ENCODE measurements around the gene SP6.

SP6 gene

DNA sequence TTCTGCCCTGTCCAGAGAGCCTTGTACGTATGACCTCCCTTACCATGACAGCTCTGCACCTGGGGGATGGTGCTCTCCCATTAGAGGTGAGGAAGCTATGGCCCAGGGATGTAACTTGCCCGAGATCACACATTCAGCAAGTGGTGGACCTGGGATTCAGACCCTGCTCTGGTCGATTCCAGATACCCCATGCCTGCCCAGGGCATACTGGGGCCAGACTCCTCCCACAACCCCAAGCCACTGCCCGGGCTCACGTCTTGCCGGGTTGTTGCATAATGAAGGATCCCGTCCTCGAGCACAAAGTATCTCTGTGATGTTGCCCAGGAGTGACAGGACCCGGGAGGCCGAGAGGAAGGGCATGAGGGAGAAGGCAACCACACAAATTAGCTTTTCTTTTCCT, 31.5 kb downstream of the SP6 start:
- TF ChIP-seq CTCF (IDR thresholded peaks at IDR 0.05; ENCODE audit: extremely low read depth, insufficient read depth, missing control alignments): no peak
- in situ Hi-C loops (cut with MboI; ENCODE audit: low pct_unique_long_range_greater_than_20kb, low sequenced_read_pairs, unreplicated experiment): no loop called here
- DNase-seq (ENCODE audit: low spot score): no peak

GRCh38 chr17:47818002-47818695, 32.8 kb downstream of the SP6 start:
- in situ Hi-C loops (cut with MboI; ENCODE audit: low pct_unique_long_range_greater_than_20kb, low sequenced_read_pairs, unreplicated experiment): no loop called here
- TF ChIP-seq CTCF (IDR thresholded peaks at IDR 0.05; ENCODE audit: extremely low read depth, insufficient read depth, missing control alignments): no peak
- DNase-seq (ENCODE audit: low spot score): no peak

DNA sequence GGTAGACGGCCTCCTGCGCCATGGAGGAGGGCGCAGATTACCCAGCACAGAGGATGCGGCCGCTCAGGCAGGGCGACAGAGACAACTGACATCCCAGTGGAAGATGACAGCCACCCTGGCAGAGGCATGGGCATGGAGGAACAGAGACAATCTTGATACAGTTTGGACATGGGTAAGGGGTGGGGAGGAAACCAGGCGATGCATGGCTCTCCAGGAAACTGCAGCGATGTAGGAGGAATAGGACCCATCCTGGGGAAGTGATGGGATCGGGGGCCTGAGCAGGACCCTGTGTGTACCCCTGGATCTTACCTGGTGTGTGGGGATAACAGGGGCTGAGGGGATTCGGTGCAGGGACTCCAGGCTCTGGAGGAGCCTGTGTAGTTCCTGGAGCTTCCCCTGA, 34.0 kb downstream of the SP6 start:
- in situ Hi-C loops (cut with MboI; ENCODE audit: low pct_unique_long_range_greater_than_20kb, low sequenced_read_pairs, unreplicated experiment): no loop called here
- TF ChIP-seq CTCF (IDR thresholded peaks at IDR 0.05; ENCODE audit: extremely low read depth, insufficient read depth, missing control alignments): no peak
- no peak for DNase-seq (ENCODE audit: low spot score)

GRCh38 chr17:47816111-47816735, 34.7 kb downstream of the SP6 start:
- in situ Hi-C loops (cut with MboI; ENCODE audit: low pct_unique_long_range_greater_than_20kb, low sequenced_read_pairs, unreplicated experiment): no loop called here
- DNase-seq (ENCODE audit: low spot score): no peak
- no peak for TF ChIP-seq CTCF (IDR thresholded peaks at IDR 0.05; ENCODE audit: extremely low read depth, insufficient read depth, missing control alignments)

DNA sequence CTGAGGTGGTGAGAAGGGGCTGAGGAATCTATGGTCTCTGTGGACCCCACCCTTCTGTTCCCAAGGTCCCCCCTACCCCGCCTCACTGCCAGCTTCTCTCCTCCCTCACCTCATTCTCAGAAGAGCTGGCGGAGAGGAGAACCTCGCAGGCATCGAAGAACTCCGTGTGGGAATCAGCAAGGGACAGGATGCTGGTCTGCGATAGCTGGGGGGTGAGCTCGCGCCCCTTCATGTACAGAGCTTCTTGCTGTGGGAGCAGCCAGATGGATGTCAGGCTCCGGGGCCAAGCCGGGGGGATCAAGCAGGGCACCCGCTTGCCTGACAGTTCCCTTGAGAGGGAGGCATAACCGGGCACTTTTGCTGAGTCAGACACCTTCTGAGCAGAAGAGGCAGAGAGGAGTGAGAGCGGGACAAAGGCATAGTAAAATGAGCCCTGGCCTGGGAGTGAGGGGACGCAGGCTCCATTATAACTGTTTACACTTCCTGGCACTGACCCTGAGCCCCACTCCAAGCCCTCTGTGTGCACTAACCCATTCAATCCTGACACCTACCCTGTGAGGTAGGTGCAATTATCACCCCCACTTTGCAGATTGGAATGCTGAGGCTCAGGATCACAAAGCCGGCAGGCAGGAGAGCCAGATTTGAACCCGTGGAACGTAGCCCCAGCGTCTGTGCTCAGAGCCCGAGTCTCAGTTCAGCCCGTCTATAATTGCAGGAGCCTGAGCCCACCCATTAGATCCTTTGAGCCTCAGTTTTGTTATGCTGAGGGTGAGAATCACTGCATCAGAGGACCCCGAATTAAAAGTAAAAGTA, 35.7 kb downstream of the SP6 start:
- DNase-seq (ENCODE audit: low spot score): no peak
- TF ChIP-seq CTCF (IDR thresholded peaks at IDR 0.05; ENCODE audit: extremely low read depth, insufficient read depth, missing control alignments): no peak
- in situ Hi-C loops (cut with MboI; ENCODE audit: low pct_unique_long_range_greater_than_20kb, low sequenced_read_pairs, unreplicated experiment): no loop called here

GRCh38 chr17:47813512-47814031, 37.4 kb downstream of the SP6 start:
- in situ Hi-C loops (cut with MboI; ENCODE audit: low pct_unique_long_range_greater_than_20kb, low sequenced_read_pairs, unreplicated experiment): no loop called here
- DNase-seq (ENCODE audit: low spot score): no peak
- no peak for TF ChIP-seq CTCF (IDR thresholded peaks at IDR 0.05; ENCODE audit: extremely low read depth, insufficient read depth, missing control alignments)

Data from GM13977 (cell line).